Measurements from ENCODE around the gene LRRC3C. TPM values are rescaled to one million over a fixed set of nuclear protein-coding genes. Genes with fewer than 3 reads are reported as not detected.
A peak's percentile ranks its signal among the peaks of the same experiment; 100 is the strongest.

The LRRC3C gene
- total and polyA plus RNA-seq, 11 donors, result not detected

- peak in 4 of 5 donors; percentile 33 to 48 (median 40) for DNase-seq
- 3 to 13% (median 3%) methylated on average over 3 to 15 of the region's 15 CpGs for WGBS, 4 donors
- H3K4me1 ChIP-seq, result peaks cover 6 to 75% (median 49%) of the 10 kb centered on the region in 12 donors
Observed at GRCh38 chr17:39926588-39927100, 888 bp upstream of the LRRC3C start.

GRCh38 chr17:39927929-39928857 is 661 bp downstream of the LRRC3C start:
- H3K4me3 ChIP-seq, result peak overlapping the region; percentile 59 to 96 (median 78)
- peak; percentile 43 to 73 (median 54) for DNase-seq

More at GRCh38 chr17:39926588-39927100, 888 bp upstream of the LRRC3C start:
- H3K27ac ChIP-seq, result peak overlapping the region in 11 of 12 donors; percentile 79 to 98 (median 95)
- H3K4me3 ChIP-seq, result peak overlapping the region; percentile 59 to 96 (median 78)
- ATAC-seq, result peak in 2 of 4 donors; percentile 7 to 10
- H3K9me3 ChIP-seq, result no peaks in the 10 kb centered on the region
- intact Hi-C loops (cut with DNase I), result loop anchor here in 4 of 10 donors (1.0 to 10.0 kb wide), 6 partner anchors 27 to 62 kb away; partner anchors contain the start of genes PSMD3 (in 2 of the 4), IKZF3 (in 1 of the 4) and ZPBP2 (in 1 of the 4)
- no peaks in the 10 kb centered on the region for H3K27me3 ChIP-seq
- H3K36me3 ChIP-seq, result peaks cover 0 to 26% (median 24%) of the 10 kb centered on the region in 9 donors
- no peak for TF ChIP-seq CTCF (IDR thresholded peaks at IDR 0.05)
- TF ChIP-seq POLR2A (IDR thresholded peaks at IDR 0.05), result no peak

GRCh38 chr17:39928858-39929645 is 1.5 kb downstream of the LRRC3C start:
- Histone ChIP-seq H3K36me3 (peaks cover 0 to 2% (median 0%) of the 10 kb centered on the region in 9 donors), H3K4me3 (peak overlapping the region in 11 of 12 donors; percentile 3 to 96 (median 78)), H3K27me3 (no peaks in the 10 kb centered on the region), H3K4me1 (peaks cover 6 to 66% (median 48%) of the 10 kb centered on the region in 12 donors), H3K9me3 (no peaks in the 10 kb centered on the region), H3K27ac (peak overlapping the region; percentile 91 to 98 (median 96))
- intact Hi-C loops (cut with DNase I), result loop anchor here in 7 of 10 donors (1.0 to 10.0 kb wide), 6 partner anchors 23 to 64 kb away; partner anchors contain the start of genes IKZF3 (in 1 of the 7), PSMD3 (in 1 of the 7) and ZPBP2 (in 1 of the 7)
- DNase-seq (no peak), ATAC-seq (peak; percentile 63 to 69 (median 66))
- 20 to 26% (median 21%) methylated on average over 8 of the region's 8 CpGs for WGBS, 4 donors
- TF ChIP-seq POLR2A (IDR thresholded peaks at IDR 0.05) (peak; percentile 40 to 75), CTCF (IDR thresholded peaks at IDR 0.05) (no peak)

More at GRCh38 chr17:39927929-39928857, 661 bp downstream of the LRRC3C start:
- Histone ChIP-seq H3K27ac (peak overlapping the region; percentile 91 to 98 (median 96)), H3K27me3 (no peaks in the 10 kb centered on the region), H3K9me3 (no peaks in the 10 kb centered on the region), H3K4me1 (peaks cover 6 to 60% (median 49%) of the 10 kb centered on the region in 12 donors), H3K36me3 (peaks cover 0 to 11% (median 8%) of the 10 kb centered on the region in 9 donors)
- 15 to 22% (median 16%) methylated on average over 15 to 17 of the region's 17 CpGs for WGBS, 4 donors
- no peak for TF ChIP-seq CTCF (IDR thresholded peaks at IDR 0.05)
- no peak for TF ChIP-seq POLR2A (IDR thresholded peaks at IDR 0.05)
- intact Hi-C loops (cut with DNase I), result loop anchor here in 7 of 10 donors (1.0 to 10.0 kb wide), 6 partner anchors 25 to 63 kb away; partner anchors contain the start of genes PSMD3 (in 3 of the 7), IKZF3 (in 1 of the 7) and ZPBP2 (in 1 of the 7)
- ATAC-seq, result peak; percentile 35 to 70 (median 50)
